ENCODE results near the gene GEMIN7.

The GEMIN7 gene, protein sequence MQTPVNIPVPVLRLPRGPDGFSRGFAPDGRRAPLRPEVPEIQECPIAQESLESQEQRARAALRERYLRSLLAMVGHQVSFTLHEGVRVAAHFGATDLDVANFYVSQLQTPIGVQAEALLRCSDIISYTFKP

DNA sequence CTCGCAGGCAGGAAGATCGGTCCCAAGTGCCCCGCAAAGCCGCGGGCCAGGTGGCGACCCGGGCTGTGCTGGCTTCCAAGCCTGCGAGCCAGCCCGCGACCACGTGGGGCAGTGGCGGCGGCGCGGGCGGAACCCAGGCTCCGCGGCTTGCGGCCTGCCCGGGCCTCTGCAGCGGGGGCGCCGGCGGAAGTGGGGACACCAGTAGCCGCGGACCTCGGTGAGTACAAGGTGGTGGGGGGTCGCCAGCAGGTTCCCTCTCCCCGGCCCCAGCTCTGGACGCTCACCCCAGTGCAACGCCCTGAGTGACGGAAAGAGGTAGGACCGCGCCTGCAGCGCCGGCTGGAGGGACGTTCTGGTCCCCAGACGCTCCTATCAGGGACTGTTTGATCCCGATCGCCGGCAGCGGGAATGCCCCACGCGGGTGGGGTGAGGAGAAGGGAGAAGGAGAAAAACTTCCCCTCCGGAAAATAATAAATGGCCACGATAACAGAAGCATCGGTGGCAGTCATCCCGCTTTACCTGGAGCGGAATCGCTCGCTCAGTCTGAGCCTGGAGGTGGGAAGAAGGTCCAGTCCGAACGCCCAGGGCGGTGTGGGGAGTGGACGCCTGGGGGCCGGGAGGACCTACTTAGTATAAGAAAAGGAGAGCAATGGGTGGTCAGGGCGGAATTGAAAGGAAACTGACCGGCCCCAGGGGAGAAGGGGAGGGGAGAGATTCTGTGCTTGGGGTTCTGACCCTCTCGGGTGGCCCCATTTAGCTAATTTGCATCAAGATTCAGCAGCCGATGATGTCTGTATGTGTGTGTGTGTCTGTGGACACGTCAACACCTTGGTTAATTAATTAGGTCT, at the start of gene GEMIN7:
GEMIN7 (plus strand) TSS at position 198 of the 848 bp plus-strand sequence. CDS start 10,855 bp downstream, outside the sequence.
- peak; percentile 59 for DNase-seq

DNA sequence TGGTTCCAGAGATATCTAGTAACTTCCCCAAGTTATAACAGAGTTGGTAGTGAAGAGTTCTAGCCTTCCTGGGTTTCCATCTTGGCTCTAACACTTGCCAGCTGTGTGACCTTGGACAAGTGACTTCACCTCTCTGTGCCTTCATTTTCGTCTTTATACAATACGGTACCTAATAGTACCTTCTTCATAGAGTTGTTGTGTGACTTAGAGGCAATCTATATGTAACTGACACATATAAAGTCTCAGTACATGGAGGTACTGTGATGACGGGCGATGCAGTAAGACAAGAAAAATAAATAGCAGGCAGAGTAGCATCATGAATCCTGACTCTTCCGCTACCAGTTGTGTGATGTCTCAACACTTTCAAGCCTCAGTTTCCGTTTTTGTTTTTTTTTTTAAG, 48.2 kb upstream of the GEMIN7 start:
- no peak for DNase-seq

DNA sequence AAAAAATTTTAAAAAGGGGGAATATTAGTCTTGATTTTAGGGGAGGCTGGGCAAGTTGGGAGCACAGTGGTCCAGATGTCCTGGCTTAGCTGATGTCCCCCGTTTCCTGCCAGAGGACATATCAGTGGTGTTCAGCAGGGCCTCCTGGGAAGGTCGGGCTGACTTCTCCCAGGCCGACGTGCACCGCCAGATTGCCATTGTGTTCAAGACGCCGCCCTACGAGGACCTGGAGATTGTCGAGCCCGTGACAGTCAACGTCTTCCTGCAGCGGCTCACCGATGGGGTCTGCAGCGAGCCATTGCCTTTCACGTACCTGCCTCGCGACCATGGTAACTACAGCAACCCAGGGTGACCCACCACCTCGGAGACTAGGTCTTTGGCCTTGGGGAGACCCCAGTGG, 46.6 kb upstream of the GEMIN7 start:
- DNase-seq: no peak

DNA sequence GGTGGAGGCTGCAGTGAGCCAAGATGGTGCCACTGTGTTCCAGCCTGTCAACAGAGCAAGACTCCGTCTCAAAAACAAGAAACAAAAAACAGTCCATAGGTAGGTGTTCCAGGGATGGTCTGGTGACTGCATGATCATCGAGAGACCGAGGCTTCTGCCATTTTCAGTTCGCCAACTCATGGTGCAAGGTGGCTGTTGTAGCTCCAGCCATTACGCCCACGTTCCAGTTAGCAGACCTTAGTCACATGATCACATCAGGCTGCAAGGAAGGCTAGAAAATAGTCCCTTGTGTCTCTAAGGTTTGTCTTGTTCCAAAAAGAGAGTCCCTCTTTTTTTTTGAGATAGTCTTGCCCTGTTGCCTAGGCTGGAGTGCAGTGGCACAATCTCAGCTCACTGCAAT, 43.3 kb upstream of the GEMIN7 start:
- DNase-seq: no peak

DNA sequence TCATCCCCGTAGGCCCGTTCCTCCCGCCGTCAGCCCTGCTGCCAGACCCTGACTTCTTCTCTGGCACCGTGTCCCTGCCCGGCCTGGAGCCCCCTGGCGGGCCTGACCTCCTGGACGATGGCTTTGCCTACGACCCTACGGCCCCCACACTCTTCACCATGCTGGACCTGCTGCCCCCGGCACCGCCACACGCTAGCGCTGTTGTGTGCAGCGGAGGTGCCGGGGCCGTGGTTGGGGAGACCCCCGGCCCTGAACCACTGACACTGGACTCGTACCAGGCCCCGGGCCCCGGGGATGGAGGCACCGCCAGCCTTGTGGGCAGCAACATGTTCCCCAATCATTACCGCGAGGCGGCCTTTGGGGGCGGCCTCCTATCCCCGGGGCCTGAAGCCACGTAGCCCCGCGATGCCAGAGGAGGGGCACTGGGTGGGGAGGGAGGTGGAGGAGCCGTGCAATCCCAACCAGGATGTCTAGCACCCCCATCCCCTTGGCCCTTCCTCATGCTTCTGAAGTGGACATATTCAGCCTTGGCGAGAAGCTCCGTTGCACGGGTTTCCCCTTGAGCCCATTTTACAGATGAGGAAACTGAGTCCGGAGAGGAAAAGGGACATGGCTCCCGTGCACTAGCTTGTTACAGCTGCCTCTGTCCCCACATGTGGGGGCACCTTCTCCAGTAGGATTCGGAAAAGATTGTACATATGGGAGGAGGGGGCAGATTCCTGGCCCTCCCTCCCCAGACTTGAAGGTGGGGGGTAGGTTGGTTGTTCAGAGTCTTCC, 41.5 kb upstream of the GEMIN7 start:
- DNase-seq: no peak

DNA sequence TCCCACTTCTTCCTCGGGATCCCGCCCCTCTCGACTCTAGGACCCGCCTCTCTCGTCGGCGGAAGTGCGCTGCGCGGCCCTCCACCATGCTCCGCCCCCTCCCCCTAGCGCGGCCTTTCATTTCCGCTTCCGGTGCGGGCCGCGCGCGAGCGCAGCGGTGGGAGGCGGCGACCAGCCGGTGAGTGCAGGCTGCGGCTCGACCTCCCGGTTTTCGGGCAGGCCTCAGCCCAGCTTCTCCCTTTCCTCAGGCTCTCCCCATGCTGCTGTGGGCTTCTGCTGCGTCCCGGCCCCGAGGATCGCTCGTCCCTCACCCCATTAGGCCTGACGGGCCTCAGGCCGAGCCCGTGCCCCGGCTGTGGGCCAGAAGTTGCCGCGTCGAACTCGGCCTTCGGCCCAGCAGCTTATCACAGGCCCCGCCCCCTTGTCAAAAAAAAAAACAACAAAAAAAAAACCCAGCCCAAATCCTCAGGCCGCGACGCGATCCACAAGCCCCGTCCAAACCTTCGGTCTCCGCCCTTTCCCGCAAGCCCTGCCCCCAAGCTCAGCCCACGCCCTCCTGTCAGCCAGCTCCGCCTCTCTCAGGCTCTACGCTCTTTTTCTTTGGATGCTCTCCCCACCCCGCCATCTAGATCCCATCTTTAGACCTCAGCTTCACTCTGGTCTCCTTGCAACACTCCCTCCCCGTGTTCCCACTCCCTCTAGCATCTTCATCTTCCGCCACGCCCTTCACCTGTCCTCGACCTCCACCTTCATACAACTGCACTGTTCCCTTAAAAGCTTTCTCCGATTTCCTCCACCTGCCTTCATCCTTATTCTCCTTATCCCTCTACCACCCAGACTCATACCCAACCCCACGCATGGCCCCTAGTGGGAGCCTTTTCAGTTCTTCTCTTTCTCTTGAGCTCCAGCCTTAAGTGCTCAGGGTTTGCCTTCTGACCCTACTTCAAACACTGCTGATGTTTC, 39.8 kb upstream of the GEMIN7 start, which contains the start of gene CLASRP:
CLASRP (plus strand) TSS at position 115 of the 963 bp plus-strand sequence. CDS start 1,168 bp downstream, outside the sequence.
- DNase-seq: peak; percentile 84

DNA sequence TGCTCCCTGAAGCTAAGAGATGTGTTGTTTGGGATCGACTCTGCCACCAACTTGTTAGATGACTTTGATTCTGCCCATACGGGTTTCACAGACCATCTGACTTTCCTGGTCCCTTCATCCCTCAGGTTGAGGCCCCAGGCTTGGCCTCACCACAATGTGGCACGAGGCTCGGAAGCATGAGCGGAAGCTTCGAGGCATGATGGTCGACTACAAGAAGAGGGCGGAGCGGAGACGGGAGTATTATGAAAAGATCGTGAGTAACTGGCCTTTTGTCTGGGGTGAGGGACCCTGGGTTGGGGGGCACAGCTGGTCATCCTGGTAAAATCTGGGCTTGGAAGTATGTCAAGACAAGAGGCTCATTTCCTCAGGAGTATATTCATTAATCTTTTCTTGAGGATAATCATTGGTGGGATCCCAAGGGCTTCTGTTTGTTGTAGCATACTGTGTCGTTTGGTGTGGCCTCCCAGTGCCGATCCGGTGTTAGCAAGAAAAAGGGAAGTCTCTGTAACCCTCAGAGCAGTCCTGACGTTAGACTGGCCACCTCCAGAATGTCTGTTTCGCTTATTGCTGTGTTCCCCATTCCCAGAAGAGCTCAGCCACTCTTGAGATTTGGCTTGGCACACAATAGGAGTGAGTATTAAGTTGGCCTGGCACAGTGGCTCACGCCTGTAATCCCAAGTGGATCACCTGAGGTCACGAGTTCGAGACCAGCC, 38.8 kb upstream of the GEMIN7 start:
- no peak for DNase-seq

DNA sequence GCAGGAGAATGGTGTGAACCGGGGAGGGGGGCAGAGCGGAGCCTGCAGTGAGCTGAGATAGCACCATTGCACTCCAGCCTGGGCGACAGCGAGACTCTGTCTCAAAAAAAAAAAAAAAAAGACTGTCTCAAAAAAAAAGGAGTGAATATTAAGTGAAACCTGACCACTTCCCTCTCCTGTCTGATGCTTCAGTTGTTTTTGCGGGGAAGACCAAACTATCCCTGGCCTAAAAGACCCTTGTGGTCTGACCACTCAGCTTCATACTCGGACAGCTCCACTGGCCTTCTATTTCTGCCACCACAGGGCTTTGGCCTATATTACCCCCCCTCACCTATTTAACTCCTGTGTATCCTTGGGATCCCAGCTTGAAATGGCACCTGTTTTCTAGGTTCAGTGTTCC, 37.9 kb upstream of the GEMIN7 start:
- no peak for DNase-seq

DNA sequence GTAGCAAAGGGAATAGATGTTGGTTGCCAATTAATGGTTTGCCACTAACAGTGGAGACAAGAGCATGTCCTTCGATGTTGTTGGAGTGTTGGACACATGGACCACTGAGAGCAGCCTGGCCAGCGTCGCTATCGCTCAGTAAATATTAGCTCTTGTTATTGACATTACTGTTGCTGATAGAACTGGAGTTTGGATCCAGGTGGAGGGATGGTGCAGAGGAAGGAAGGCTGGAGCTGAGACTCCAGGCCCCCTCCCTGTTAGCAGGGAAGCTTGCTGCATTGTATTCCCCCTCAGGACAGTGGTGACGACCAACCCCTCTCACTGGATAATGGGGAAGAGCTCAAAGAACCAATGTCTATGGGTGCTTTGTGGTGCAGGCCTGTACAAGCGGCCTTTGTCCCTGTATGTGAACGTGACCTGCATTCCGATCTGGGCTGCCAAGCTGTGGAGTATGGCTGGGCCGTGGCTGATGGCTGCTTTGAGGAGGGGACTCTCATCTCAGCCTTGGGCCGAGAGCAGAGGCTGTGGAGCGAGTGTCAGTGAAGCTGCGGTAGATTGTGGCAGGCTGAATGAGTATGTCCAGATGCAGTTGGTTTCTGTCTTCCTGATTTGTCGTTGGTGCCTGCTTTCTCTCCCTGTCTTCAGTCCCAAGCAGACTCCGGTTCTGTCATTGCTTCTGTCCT, 33.2 kb upstream of the GEMIN7 start:
- DNase-seq: no peak

DNA sequence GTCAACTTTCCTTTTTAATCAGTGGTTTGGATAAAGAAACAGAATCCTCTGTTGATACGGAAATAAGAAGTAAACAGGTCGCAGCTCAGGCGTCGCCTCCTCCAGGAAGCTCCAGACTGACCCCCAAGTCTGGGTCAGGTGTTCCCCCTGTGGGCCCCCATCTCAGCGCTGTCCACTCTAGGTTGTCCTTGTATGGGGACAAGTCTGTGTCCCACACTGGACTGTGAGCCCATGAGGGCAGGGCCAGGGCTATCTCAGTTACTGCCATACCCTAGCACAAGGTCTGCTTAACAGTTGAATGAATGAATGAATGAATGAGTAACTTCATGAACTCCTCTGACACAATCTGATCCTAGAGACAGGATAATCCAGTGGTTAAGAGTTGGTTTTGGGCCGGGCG, 32.7 kb upstream of the GEMIN7 start:
- no peak for DNase-seq

DNA sequence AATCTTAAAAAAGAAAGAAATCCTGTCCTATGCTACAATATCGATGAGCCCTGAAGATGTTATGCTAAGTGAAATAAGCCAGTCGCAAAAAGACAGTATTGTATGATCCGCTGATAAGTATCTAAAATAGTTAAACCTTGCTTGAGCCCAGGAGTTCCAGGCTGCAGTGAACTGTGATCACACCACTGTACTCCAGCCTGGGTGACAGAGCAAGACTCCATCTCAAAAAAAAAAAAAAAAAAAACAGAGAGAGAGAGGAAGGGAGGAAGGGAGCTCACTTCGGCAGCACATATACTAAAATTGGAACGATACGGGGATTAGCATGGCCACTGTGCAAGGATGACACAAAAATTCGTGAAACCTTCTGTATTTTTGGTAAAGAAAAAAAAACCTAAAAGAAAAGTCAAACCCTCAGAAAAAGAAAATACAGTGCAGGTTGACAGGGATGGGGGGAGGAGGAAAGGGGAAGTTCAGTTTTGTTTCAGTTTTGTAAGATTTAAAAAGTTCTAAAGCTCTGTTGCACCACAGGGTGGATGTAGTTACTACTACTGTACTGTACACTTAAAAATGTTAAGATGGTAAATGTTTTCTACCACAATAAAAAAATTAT, 31.8 kb upstream of the GEMIN7 start:
- no peak for DNase-seq

DNA sequence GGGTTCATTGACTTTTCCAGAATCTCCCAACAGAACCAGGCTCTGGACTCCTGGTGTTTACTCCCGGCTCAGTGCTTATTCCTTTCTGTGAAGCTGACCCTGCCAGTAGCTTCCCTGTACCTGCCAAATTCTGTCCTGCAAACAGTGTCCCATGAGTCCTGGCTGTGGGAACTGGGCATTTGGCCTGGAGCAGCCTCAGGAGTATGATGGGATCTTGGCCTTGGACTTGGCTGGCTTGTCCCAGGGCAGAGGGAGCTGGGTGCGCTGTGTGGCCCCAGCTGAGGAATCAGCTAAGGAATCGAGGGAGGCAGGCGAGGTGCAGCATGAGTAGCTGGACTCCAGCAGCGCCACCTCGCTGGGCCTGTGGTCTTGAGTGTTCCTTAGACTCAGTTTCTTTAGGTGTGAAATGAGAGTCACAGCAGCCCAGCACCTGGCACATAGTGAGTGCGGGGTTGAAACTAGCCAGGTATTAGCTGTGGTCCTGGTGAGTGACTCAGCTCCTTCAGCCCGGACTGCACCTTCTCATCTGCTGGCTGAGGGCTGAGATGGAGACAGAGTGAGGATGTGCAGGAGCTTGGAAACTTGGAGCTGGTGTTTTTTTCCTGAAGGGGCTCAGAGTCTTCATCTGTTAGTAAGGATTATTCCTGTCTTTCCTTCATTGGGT, 29.9 kb upstream of the GEMIN7 start:
- no peak for DNase-seq

DNA sequence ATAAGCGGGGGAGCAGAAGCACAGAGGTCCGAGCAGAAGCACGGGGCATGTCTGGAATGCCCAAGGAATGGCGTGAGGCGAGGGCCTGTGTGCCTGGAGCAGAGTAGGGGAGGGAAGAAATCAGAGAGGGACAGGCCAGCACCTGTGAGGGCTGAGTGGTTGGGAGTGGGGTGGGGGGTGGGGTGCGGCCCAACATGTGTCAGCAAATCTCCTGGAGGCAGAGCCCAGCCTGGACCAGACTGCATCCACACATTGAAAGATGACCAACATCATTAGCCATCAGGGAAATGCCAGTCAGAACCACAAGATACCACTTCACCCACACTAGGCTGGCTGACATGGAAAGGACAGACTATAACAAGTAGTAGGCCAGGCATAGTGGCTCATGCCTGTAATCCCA, 29.0 kb upstream of the GEMIN7 start:
- no peak for DNase-seq

DNA sequence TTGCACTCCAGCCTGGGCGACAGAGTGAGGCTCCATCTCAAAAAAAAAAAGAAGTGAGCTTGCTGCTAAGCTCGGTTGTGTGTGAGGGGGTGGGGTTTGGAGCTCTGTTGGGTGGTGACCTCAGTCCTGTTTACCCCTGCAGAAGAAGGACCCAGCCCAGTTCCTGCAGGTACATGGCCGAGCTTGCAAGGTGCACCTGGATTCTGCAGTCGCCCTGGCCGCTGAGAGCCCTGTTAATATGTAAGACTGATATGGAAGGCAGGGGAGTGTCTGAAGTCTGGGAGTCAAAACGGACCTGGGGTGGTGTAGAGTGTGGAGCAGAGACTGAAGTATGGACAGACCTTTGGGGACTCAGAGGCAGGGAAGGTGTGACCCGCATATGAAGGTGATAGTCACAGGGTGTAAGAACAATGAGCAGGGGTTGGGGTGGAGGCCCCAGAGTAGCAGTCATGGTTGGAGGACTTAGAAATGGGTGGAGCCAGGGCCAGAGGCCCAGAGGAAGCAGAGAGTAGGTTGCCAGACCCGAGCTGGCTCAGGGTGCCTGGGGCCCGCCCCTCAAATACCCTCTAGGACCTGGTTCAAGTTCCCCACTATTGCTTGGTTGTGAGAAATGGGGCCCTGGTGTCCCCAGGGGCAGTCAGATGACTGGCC, 27.0 kb upstream of the GEMIN7 start:
- no peak for DNase-seq

DNA sequence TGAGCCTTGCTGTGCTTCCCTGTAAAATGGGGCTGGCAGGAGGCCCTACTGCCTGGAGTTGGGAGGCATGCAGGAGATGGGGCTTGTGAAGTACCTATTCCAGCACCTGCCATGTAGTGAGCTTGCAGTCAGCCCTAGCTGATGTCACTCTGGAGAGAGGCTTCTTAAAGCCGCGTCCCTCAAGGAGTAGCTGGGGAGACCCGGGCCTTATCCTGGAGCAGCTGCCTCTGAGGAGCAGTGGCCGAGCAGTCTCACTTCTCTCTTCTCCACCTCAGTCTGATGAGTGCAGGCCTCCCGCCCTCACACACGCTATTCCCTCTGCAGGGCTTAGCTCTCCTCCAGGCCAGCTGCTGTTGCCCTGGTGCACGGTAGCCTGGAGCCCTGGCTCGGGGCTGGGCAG, 22.2 kb upstream of the GEMIN7 start:
- DNase-seq: no peak

DNA sequence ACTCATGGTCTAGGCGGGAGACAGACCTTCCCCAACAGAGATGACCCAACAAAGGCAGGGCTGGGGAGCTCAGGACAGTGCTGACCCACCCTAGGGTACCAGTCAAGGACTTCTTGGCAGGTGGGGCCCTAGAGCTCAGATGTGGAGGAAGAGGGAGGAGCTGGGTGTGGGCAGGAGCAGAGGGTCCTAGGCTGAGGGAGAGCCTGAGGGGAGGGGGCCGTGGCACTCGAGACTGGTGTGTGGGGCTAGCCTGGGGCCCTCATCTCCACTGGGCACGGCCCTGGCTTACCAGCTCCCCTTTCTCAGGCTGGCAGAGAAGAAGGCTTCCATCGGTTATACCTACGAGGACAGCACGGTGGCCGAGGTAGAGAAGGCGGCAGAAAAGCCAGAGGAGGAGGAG, 21.6 kb upstream of the GEMIN7 start:
- no peak for DNase-seq

DNA sequence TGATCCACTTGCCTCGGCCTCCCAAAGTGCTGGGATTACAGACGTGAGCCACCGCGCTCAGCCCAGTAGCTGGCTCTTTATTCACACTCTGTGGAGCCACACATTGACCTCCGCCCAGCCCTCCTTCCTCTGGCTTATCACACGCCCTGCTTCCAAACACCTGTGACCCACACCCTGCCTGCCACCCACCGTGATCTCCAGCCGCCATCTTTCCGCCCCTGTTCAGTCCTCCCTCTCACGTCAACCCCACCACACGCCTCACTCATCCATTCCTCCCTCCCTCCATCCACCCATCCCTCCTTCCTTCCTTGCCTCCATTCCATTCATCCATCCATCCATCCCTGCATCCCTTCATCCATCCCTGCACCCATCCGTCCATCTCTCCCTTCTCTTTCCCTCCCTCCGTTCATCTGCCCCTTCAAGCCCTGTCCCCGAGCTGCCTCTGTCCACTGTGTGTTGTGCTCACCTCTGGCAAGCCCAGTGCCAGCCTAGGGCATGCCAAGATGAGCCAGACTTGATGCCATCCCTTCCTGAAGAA, 20.4 kb upstream of the GEMIN7 start:
- no peak for DNase-seq

DNA sequence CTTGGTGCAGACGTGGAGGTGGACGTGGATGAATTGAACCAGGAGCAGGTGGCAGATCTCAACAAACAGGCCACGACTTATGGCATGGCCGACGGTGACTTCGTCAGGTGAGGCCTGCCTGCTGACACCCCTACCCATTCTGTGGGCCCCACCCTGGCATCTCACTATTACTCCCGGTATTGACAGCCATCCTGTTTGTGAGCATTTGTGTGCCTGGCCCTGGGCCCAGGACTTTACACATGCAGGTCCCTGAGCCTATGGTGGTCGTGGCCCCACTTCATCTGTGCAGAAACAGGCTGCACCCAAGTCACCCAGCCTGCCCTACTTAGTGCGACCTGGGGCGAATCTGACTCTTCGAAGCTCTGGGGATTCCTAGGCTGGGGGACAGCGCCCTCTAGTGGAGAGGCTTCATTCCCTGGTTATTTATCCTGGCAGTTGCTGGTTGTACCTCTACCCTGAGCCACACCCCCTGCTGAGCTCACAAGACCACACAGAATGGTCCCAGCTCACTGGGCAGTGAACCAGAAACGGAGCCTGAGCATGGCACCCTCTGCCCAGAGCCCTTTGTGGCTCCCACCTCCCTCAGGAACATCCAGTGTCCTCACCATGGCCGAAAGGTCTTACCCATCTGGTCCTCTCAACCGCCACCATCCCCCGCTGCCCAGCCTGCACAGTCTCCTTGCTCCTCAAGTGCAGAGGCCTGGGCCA, 19.6 kb upstream of the GEMIN7 start:
- peak; percentile 68 for DNase-seq

DNA sequence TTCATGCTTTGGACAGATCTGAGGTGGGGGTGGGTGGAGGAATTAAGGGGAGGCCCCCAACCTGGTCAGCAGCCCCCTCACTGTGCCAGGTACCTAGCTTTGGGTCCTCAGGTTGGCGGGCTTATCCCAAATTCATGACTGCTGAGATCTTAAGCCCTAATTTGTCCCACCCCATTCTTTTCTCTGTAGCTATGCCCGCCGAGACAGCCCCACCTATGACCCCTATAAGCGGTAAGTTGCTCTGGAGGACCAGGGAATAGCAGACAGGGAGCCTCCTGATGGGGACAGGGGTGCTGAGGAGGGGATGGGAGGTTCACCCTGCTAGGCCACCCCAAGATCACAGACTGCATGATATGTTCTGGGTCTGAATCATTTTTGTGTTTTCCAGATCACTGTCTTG, 17.1 kb upstream of the GEMIN7 start:
- DNase-seq: no peak

Data from NCI-H1694 treated with DMSO at 0.1 percent for 48 hours (cell line).